NAMALWA (cell line): ENCODE data around the gene COPG2.
"Not testable (repeated sequence)": the region's sequence is repeated elsewhere in the genome, so short reads cannot be mapped to it uniquely, and the experiment has no call there.

Source experiments
- DNase-seq: peaks from one replicate; pipeline ENCODE4 v3.0.0-alpha.2; 2015; ENCODE audit warnings: low spot score

The COPG2 gene

DNA sequence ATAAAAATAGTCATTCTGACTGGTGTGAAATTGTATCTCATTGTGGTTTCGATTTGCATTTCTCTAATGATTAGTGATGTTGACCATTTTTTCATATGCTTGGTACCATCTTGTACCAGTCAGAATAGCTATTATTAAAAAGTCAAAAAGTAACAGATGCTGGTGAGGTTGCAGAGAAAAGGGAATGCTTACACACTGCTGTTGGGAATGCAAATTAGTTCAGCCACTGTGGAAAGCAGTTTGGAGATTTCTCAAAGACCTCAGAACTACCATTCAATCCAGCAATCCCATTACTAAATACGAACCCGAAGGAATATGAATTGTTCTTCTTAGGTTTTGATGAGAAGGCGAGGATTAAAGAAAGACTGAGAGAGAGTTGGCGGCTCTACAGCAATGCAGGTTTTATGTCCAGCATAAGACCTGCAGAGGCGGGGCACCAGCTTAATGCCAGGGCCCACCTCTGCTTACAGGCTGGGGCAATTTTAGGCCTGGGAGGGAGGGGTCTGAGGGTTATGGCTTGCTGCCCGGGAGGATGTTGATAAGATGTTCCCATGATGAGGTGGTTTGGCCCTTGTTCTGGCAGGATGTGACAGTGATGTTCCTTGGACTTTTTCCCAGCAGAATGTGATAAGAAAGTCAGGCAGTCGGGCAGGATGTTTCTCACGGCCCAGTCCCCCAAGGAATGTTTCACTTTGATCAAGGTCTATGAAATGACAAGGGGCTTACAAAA lies 102.2 kb downstream of the COPG2 start:
- no peak for DNase-seq

DNA sequence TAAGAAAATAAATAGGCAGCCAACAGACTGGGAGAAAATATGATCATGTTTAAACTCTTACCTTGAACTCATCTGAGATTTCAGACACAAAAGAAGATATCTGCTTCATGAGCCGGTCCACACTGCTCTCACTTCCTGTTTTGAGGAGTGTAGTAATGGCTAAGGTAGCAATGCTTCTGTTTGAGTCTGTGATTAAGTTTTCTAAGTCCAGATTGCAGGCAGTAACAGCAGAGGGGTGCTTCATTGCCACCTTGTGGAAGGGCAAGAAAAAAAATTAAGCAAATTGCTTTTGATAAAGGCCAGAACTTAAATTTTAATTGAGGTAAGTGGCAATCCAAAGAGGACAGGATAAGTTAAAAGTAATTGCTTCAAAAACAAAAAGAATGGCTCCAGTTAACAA lies 107.6 kb downstream of the COPG2 start:
- DNase-seq = peak; percentile 92

- no peak for DNase-seq
Measured at GRCh38 chr7:130559184-130559583, 109.4 kb downstream of the COPG2 start.

- DNase-seq = no peak
Measured at GRCh38 chr7:130554481-130554880, 114.1 kb downstream of the COPG2 start.

GRCh38 chr7:130553398-130554029 lies 115.0 kb downstream of the COPG2 start:
- DNase-seq = no peak

- no peak for DNase-seq
Measured at GRCh38 chr7:130544356-130544755, 124.2 kb downstream of the COPG2 start.

- no peak for DNase-seq
Measured at GRCh38 chr7:130543487-130544010, 125.0 kb downstream of the COPG2 start.

- not testable (repeated sequence) for DNase-seq
Measured at GRCh38 chr7:130542297-130542696, 126.3 kb downstream of the COPG2 start.

DNA sequence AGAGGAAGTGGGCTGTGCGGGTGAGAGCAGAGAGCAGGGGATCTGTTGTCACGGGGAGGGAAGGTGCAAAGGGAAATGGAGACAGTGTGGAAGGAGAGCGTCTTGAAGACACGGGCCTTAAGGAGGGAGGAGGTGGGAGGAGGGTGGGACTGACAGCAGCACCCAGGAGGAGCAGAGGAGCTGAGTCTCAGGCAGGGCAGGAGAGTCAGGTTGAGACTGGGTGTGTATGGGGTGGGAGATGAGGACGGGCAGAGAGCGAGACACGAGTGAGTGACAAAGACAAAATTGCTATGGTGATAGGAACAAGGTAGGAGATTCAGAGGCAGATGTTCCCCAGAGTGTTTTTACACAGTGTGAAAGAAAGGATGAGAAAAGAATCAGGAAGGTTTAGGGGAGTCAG lies 127.3 kb downstream of the COPG2 start:
- not testable (repeated sequence) for DNase-seq

DNA sequence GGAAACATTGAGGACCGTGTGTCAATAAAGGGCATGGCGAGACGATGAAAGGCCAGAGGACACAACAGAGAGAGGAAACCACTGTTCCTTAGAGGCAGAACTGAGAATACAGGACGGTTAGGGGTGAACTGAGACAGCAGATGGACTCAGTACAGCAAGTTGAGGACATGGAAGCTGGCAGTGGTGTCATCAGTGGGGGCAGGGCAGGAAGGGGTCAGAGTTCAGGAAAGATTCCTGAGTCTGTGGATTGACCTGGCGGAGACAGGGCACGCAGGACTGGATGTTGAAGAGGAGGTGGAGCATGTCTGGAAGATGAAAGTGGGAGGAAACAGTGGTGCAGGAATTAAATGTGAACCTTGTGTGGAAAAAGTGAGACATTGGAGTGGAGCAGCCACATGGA lies 130.7 kb downstream of the COPG2 start:
- not testable (repeated sequence) for DNase-seq

- DNase-seq = no peak
Measured at GRCh38 chr7:130529417-130529816, 139.1 kb downstream of the COPG2 start.

GRCh38 chr7:130527752-130528355 lies 140.7 kb downstream of the COPG2 start:
- not testable (repeated sequence) for DNase-seq

- DNase-seq = no peak
Measured at GRCh38 chr7:130524628-130525027, 143.9 kb downstream of the COPG2 start.

GRCh38 chr7:130523519-130524125 lies 144.9 kb downstream of the COPG2 start:
- DNase-seq = not testable (repeated sequence)

- no peak for DNase-seq
Measured at GRCh38 chr7:130521258-130521951, 147.1 kb downstream of the COPG2 start.

GRCh38 chr7:130515315-130516040 lies 153.1 kb downstream of the COPG2 start:
- DNase-seq = no peak

- no peak for DNase-seq
Measured at GRCh38 chr7:130513447-130513846, 155.1 kb downstream of the COPG2 start.

DNA sequence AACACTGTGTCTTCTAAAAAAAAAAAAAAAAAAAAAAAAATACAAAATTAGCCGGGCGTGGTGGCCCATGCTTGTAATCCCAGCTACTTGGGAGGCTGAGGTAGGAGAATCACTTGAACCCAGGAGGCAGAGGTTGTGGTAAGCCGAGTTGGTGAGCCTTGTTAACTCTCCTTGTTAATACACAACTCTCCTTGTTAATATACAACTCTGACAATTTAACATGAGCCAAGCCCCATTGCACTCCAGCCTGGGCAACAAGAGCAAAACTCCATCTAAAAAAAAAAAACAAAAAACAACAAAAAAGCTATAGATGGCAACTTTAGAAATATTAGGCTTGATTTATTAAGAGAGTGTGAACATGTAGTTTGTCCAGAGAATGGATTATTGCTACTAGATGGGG lies 156.5 kb downstream of the COPG2 start:
- DNase-seq = not testable (repeated sequence)

- no peak for DNase-seq
Measured at GRCh38 chr7:130506358-130506757, 162.2 kb downstream of the COPG2 start.

DNA sequence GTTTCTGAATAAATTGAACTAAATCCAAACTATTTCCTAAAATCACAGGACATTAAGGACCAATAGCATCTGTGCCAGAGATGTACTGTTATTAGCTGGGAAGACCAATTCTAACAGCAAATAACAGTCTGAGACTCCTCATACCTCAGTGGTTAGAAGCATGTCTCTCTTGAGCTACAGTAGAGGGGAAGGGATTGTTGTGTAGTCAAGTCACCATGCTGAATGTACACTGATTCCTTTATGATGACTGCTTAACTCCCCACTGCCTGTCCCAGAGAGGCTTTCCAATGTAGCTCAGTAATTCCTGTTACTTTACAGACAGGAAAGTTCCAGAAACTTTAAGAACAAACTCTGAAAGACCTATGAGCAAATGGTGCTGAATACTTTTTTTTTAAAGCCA lies 162.8 kb downstream of the COPG2 start:
- no peak for DNase-seq

- DNase-seq = no peak
Measured at GRCh38 chr7:130500910-130501309, 167.6 kb downstream of the COPG2 start.
